ENCODE results near the gene PHACTR3.

The PHACTR3 gene

DNA sequence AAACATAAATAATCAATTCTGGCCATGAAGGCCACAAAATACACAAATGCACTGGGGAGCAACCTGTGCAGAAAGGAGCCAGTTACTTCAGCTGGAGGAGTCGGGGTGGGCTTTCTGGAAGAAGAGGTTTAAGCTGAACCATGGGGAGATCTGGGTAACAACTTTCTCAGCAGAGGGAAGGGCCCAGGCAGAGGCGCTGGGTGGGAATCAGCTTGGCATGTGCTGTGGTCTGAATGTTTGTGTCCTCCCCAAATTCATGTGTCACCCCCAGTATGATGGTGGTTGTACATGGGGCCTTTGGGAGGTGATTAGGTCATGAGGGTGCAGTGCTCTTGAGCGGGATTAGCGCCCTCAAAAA, 221.2 kb downstream of the PHACTR3 start:
- DNase-seq (ENCODE audit: low read depth, low spot score): no peak
- ChIA-PET CTCF (no interaction called here), POLR2A (no interaction called here)
- TF ChIP-seq, protein P1, sequence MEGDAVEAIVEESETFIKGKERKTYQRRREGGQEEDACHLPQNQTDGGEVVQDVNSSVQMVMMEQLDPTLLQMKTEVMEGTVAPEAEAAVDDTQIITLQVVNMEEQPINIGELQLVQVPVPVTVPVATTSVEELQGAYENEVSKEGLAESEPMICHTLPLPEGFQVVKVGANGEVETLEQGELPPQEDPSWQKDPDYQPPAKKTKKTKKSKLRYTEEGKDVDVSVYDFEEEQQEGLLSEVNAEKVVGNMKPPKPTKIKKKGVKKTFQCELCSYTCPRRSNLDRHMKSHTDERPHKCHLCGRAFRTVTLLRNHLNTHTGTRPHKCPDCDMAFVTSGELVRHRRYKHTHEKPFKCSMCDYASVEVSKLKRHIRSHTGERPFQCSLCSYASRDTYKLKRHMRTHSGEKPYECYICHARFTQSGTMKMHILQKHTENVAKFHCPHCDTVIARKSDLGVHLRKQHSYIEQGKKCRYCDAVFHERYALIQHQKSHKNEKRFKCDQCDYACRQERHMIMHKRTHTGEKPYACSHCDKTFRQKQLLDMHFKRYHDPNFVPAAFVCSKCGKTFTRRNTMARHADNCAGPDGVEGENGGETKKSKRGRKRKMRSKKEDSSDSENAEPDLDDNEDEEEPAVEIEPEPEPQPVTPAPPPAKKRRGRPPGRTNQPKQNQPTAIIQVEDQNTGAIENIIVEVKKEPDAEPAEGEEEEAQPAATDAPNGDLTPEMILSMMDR (IDR thresholded peaks at IDR 0.05; ENCODE audit: insufficient read depth, low read length, missing control alignments): no peak
- H3K4me3 ChIP-seq (ENCODE audit: low read depth, low read length): no peak overlapping the region

DNA sequence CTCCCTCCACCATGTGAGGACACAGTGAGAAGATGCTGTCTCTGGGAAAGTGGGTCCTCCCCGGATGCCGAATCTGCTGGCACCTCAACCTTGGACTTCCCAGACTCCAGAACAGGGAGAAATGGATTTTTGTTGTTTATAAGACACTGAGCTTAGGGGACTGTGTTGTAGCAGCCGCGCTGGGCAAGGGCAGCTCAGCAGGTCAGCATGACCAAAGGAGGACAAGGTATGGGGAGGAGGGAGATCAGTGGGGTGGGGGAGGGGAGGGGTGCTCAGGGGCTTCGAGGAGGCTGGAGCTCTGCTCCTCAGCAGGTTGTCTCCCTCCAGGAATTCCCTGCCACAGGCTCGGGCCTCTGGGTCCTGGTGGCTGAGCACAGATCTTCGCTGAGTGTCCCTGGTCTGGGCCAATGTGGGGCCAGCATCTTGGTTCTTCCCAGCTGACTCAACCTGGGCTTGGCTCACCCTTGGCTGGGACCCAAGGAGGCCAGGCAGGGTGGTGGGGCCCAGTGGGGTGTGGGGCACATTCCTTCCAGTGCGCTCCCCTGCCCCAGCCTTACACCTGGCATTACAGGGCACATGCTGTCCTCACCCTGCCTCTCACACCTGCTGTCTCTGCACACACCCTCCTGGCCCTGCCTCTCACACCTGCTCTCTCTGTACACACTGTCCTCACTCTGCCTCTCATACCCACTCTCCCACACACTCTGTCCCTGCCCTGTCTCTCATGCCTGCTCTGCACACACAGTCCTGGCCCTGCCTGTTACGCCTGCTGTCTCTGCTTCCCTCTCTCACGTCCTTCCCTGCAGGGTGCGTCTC, 221.8 kb downstream of the PHACTR3 start:
- ChIA-PET POLR2A (no interaction called here), CTCF (no interaction called here)
- H3K4me3 ChIP-seq (ENCODE audit: low read depth, low read length): no peak overlapping the region
- DNase-seq (ENCODE audit: low read depth, low spot score): no peak
- TF ChIP-seq, protein P1 (IDR thresholded peaks at IDR 0.05; ENCODE audit: insufficient read depth, low read length, missing control alignments): no peak

DNA sequence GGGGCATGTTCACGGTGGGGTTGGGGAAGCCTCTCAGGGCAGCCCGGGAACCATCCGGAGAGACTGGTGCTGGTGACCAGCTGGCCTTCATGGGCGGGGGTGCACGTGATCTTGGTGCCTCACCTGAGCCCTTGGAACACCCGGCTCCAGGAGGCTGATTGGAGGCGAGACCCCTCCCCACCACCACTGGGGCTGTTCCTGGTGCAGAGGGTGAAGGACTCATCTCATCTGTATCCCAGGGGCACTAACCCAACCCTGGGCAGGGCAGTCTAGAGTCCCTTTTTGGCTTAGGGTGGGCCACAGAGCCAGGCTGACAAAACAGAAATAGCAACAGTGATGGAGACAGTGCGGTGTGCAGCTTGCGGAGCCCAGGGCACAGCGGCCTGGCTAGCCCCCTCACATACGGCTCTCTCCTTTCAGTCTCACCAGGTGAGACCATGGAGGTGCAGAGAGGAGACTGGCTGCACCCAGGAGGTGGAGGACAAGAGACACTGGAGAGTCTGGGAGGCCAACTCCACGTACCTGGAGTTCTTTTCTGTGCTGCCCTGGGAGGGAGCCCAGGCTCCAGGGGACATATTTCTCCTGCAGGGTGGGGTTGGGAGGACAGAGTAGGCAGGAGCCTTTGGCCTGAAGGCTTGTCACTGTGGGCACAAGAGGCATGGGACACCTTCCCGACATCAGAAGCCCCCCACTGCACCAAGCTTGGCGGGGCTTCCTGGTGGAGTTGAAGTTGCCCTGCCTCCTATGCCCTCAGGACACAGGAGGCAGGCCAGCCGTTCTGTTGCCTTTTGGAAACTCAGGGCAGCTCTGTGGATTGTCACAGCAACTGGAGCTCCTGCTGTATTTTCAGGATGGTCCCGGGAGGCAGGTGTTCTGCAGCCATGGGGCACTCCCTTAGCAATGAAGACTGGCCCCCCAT, 223.1 kb downstream of the PHACTR3 start:
- TF ChIP-seq, protein P1 (IDR thresholded peaks at IDR 0.05; ENCODE audit: insufficient read depth, low read length, missing control alignments): no peak
- DNase-seq (ENCODE audit: low read depth, low spot score): no peak
- CTCF ChIA-PET: no interaction called here
- H3K4me3 ChIP-seq (ENCODE audit: low read depth, low read length): no peak overlapping the region
- POLR2A ChIA-PET: no interaction called here

DNA sequence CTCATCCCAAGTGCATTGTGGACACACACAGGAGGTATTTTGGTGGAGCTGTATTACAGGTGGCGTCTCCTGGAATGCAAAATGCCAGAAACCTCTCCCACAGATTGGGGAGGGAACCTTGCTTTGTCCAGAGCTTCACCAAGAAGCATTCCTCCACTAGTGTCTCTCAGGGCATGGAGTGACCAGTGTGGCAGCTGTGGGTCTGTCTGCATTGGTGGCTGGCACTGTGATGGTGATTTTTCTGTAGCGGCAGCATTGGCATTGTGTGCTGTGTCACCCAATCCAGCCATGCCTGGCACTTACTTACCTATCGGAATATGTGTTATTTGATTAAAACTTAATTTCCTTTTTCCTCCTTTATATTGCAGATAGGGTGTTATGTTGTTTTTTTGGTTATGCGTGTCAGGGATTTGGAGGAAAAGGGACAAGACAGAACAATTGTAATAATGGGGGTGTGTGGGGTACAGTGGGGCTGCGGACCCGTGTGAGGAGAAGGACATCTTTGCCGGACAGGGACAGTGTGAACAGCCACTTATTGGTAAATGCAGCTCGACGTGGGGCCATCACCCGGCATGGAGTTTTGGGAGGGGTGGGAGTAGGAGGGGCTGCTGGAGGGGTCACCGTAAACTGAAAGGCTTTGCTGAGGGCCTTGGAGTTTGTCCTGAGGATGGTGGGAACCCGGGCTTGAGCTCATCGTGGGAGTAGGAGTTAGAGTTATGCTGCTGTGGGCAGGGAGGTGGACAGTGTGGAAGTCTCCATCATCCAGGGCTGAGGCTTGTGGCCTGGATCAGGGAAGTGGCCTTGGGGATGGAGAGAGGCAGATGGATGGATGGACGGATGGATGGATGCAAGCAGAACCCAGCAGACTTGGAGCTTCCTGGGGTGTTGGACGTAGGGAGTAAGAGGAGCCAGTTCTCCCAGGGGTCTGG, 224.0 kb downstream of the PHACTR3 start:
- DNase-seq (ENCODE audit: low read depth, low spot score): no peak
- ChIA-PET POLR2A (no interaction called here), CTCF (no interaction called here)
- no peak overlapping the region for H3K4me3 ChIP-seq (ENCODE audit: low read depth, low read length)
- TF ChIP-seq, protein P1 (IDR thresholded peaks at IDR 0.05; ENCODE audit: insufficient read depth, low read length, missing control alignments): no peak

DNA sequence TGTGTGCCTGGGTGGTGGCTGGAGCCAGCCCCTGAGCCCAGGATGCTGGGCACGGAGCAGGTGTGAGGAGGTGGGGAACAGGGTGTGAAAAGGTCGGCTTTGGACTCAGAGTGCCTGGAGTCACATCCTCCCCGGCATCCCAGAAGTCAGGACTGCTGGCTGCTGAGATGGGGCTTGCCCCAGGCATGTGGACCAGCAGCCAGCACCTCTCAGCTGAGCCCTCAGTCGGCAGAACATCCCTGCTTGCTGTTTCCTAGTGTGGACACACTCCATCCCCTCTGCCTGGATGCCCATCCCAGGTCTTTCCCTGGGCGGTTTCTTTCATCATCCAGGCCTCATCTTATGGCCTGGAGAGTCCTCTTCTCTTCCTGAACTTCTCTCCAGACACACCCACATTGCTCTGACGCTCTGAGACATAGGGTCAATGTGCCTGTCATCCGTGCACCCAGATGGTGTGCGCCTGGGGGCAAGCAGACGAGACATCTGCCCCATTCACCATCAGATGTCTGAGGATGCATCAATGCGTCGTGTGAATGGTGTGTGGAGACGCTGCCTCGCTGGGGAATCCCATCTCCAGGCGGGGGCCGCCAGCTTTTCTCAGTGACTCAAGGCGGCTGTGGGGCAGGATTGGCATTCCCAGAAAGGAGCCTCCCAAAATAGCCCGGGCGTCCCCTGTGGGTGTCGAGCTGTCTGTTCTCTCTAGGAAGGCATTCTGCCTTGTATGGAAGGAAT, 224.9 kb downstream of the PHACTR3 start:
- ChIA-PET POLR2A (no interaction called here), CTCF (no interaction called here)
- TF ChIP-seq, protein P1 (IDR thresholded peaks at IDR 0.05; ENCODE audit: insufficient read depth, low read length, missing control alignments): no peak
- no peak overlapping the region for H3K4me3 ChIP-seq (ENCODE audit: low read depth, low read length)
- DNase-seq (ENCODE audit: low read depth, low spot score): no peak
